GM21381 (cell line): Measurements from ENCODE around the gene SORT1.

ENCODE experiments used
- ATAC-seq: cut with Tn5 transposase; IDR thresholded peaks from one replicate; pipeline ENCODE4 v1.9.1; 2021; ENCODE audit warnings: mild to moderate bottlenecking, moderate library complexity; ENCODE audit not compliant: unreplicated experiment

The SORT1 gene

GRCh38 chr1:109263597-109264378 lies 133.9 kb downstream of the SORT1 start:
- ATAC-seq, result peak; percentile 73

DNA sequence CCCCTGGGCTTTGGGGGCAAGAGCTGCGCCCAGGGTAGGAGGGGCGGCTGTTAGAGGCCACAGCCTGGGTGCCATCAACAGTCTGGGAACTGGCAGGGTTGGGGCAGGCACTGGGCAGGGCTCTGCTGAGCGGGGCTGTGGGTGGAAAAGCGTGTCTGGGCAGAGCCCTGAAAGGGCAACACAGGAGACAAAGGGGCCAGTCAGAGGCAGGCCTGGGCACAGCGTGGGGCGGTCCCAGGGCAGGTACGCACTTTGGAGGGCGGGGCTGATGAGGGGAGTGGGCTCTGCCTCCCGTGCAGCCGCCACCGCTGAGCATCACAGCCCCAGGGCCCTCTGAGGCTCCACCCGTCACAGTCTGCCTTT lies 134.5 kb downstream of the SORT1 start:
- ATAC-seq, result no peak

GRCh38 chr1:109262231-109263055 lies 135.3 kb downstream of the SORT1 start:
- no peak for ATAC-seq

DNA sequence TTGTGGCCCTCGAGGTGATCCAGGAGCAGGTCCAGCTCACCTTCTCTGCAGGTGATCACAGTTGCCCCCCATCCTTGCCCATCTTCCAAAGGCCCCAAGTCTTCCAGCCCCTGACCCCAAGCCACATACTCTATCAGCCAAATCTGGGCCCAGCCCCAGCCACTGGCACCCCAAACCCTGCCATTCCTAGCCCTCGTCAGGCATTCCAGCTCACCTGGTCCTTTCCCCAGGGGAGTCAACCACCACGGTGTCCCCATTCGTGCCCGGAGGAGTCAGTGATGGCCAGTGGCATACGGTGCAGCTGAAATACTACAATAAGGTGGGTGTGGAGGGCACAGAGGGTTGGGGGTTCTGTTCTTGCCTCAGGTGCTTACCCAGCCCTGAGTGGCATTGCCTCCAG lies 136.1 kb downstream of the SORT1 start:
- no peak for ATAC-seq

DNA sequence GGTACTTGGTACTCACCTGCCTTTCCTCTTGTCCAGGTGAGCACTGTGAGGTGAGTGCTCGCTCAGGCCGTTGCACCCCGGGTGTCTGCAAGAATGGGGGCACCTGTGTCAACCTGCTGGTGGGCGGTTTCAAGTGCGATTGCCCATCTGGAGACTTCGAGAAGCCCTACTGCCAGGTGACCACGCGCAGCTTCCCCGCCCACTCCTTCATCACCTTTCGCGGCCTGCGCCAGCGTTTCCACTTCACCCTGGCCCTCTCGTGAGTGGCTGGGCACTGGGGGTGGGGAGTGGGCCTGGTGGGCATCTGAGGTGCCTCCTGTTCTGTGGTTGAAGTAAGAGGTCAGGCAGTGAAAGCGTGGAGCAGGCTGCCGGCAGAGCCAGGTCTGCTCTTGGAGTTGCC lies 136.7 kb downstream of the SORT1 start:
- ATAC-seq, result no peak

DNA sequence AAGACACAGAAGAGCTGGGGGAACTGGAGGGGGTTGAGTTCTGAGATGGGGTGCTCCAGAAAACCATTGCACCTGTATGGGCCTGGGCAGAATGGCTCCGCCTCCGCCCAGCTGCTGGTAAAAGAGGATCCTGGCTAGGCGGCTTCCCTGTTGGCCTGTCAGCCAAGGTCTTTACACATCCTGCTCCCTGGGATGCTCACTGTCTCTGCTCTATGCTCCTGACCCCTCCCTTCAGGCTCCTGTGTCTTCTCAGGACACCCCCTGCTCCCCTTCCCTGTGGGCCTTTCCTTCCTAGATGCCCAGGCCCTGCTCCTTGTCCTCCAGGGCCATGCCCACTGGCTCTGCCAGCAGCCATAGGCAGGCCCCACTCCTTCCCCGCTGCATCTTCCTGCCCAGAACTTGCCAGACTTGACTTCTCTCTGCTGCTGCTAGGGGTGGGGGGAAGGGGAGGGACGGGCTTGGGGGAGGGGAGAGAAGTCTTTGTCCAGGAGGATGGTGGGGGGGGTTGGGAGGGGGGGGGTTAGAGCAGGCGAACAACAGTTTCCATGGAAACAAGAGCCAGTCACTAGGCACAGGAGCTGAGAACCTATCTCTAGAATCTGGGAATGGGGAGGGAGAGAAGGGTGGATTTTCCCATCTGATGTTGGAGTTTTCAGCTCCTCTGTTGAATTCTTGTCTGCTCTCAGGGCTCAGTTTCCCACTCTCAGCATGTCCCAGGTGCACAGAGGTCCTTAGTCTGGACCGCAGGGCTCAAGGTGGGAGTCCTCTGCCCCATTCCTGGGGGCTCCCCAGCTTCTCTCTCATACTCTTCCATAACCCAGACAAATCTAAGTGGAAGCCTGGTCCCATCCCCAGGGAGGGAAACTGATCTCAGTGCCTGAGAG lies 137.8 kb downstream of the SORT1 start:
- ATAC-seq, result no peak
